Gastroesophageal sphincter (tissue), 4 donors: ENCODE data around the gene PKIG. TPM values are rescaled to one million over a fixed set of nuclear protein-coding genes. Genes with fewer than 3 reads are reported as not detected.

Experiments used
- ATAC-seq: fragments of 150-250 bp; one replicate; pipeline ENCODE4 v1.9.1; 2016; ENCODE audit warnings: mild to moderate bottlenecking, moderate library complexity
- H3K27ac ChIP-seq, 4 donors: fragments of 200-600 bp; sonication (generic) in 3 of 4; 1 replicate in 3 of 4; 2 replicates in 1 of 4; pipeline ENCODE4 v1.5.1; 2016 to 2019
- H3K27me3 ChIP-seq: fragments of 200-600 bp; sonication (generic); one replicate; pipeline ENCODE4 v1.5.1; 2019
- H3K36me3 ChIP-seq, 2 donors: fragments of 200-600 bp; sonication (generic); one replicate each; pipeline ENCODE4 v1.5.1; 2019; ENCODE audit warnings: control low read depth in 1 of 2
- H3K4me1 ChIP-seq, 3 donors: fragments of 200-600 bp; sonication (generic); 1 replicate in 2 of 3; 2 replicates in 1 of 3; pipeline ENCODE4 v1.5.1; 2016 to 2019; ENCODE audit warnings: control low read depth in 2 of 3
- H3K4me3 ChIP-seq, 2 donors: fragments of 200-600 bp; sonication (generic); one replicate each; pipeline ENCODE4 v1.5.1; 2019; ENCODE audit warnings: mild to moderate bottlenecking in 1 of 2, moderate library complexity in 1 of 2
- H3K9me3 ChIP-seq, 3 donors: fragments of 200-600 bp; sonication (generic); one replicate each; pipeline ENCODE4 v1.5.1; 2017 to 2019; ENCODE audit warnings: control low read depth in 2 of 3
- EP300 ChIP-seq: sonication (generic); formaldehyde crosslinking; IDR thresholded peaks from one replicate; pipeline ENCODE4 v1.6.1; 2017; ENCODE audit warnings: antibody characterized with exemption, mild to moderate bottlenecking
- POLR2A ChIP-seq, 2 donors: fragments of 450-650 bp; IDR thresholded peaks; one replicate each; pipeline ENCODE4 v1.6.1; 2017; ENCODE audit warnings: antibody characterized with exemption in 2 of 2, mild to moderate bottlenecking in 2 of 2, moderate library complexity in 1 of 2
- POLR2AphosphoS5 ChIP-seq: sonication (generic); formaldehyde crosslinking; IDR thresholded peaks from one replicate; pipeline ENCODE4 v1.6.1; 2017; ENCODE audit warnings: antibody characterized with exemption
- WGBS, 2 donors: methylation state at CpG; one replicate each; pipeline ENCODE4 v1.1.5; 2018; ENCODE audit warnings: low coverage in 1 of 2; 5-methylcytosine and 5-hydroxymethylcytosine counted together
- total RNA-seq, 4 donors: library from RNA; depleted of rRNA; stranded (reverse); fragments of >200 nt; gene quantifications; one replicate each; pipeline ENCODE4 v1.1.0, GENCODE V29; 2016
- TF ChIP-seq, protein P1 (sequence below), 4 experiments: fragments of 200-600 bp in 2 of 4; fragments of 450-650 bp in 2 of 4; sonication (generic) in 1 of 4; IDR thresholded peaks; one replicate each; pipeline ENCODE4 v1.5.1; 2017 to 2019; ENCODE audit warnings: antibody characterized with exemption in 4 of 4, mild to moderate bottlenecking in 2 of 4, moderate library complexity in 2 of 4

The PKIG gene
- total RNA-seq, 4 donors from 2014 or later, result 241 to 418 (median 291) TPM

DNA sequence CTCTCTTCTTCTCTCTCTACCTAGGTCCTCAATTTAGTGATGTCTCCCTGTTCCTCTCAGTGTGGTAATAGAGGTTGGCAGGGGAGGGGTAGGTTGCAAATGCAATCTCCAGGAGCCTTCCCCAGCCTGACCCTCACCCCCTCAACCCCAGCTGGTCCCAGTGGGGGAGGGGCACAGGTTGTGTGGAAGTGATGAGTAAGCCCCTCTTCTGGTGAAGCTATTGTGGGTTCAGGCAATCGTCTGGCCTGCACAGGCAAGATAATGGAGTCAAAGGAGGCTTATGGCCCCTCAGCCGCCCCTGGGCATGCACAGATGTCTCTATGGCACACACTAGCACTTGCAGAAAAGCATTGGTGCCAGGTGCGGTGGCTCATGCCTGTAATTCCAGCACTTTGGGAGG, 79.9 kb downstream of the PKIG start:
- ATAC-seq, result no peak
- TF ChIP-seq EP300 (no peak), POLR2AphosphoS5 (no peak), POLR2A (IDR thresholded peaks at IDR 0.05) (no peak)
- TF ChIP-seq, protein P1, sequence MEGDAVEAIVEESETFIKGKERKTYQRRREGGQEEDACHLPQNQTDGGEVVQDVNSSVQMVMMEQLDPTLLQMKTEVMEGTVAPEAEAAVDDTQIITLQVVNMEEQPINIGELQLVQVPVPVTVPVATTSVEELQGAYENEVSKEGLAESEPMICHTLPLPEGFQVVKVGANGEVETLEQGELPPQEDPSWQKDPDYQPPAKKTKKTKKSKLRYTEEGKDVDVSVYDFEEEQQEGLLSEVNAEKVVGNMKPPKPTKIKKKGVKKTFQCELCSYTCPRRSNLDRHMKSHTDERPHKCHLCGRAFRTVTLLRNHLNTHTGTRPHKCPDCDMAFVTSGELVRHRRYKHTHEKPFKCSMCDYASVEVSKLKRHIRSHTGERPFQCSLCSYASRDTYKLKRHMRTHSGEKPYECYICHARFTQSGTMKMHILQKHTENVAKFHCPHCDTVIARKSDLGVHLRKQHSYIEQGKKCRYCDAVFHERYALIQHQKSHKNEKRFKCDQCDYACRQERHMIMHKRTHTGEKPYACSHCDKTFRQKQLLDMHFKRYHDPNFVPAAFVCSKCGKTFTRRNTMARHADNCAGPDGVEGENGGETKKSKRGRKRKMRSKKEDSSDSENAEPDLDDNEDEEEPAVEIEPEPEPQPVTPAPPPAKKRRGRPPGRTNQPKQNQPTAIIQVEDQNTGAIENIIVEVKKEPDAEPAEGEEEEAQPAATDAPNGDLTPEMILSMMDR (IDR thresholded peaks at IDR 0.05), result no peak
- Histone ChIP-seq H3K4me1 (no peaks in the 10 kb centered on the region), H3K9me3 (no peaks in the 10 kb centered on the region), H3K27me3 (peaks cover 8% of the 10 kb centered on the region), H3K4me3 (no peak overlapping the region), H3K36me3 (no peaks in the 10 kb centered on the region), H3K27ac (no peak overlapping the region)
- 100% methylated on average over 1 of the region's 3 CpGs; no CpG with 5 or more reads in 1 of the 2 donors for WGBS, 2 donors

DNA sequence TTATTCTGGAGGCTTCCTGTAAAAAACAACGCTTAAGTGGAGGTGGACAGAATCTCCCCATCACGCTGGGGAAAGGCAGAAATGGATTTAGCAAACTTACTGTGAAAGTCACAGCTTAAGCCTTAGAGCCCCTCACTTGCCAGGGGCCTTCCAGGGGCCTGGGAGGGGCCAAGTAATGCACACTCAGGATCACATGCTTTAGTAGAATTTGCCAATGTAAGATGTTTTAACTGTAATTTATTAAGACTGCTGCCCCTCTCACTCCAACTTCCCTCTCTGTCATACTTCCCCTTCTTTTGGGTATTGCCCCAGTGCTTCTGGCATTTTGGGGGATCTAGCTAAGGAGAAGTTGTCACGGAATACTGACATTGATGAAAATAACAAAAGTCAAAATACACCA, 81.8 kb downstream of the PKIG start:
- no peak overlapping the region for H3K27ac ChIP-seq
- WGBS, 2 donors, result 27 to 100% methylated on average over 1 to 3 of the region's 3 CpGs
- peaks cover 8% of the 10 kb centered on the region for H3K27me3 ChIP-seq
- no peak overlapping the region for H3K4me3 ChIP-seq
- no peaks in the 10 kb centered on the region for H3K9me3 ChIP-seq
- no peaks in the 10 kb centered on the region for H3K4me1 ChIP-seq
- peak; percentile 43 for ATAC-seq
- TF ChIP-seq POLR2AphosphoS5 (no peak), EP300 (no peak), POLR2A (IDR thresholded peaks at IDR 0.05) (no peak)
- TF ChIP-seq, protein P1 (IDR thresholded peaks at IDR 0.05), result no peak
- no peaks in the 10 kb centered on the region for H3K36me3 ChIP-seq

GRCh38 chr20:44666066-44666465, 83.7 kb downstream of the PKIG start:
- Histone ChIP-seq H3K27me3 (peaks cover 8% of the 10 kb centered on the region), H3K4me1 (no peaks in the 10 kb centered on the region), H3K36me3 (no peaks in the 10 kb centered on the region), H3K9me3 (no peaks in the 10 kb centered on the region), H3K4me3 (no peak overlapping the region), H3K27ac (no peak overlapping the region)
- TF ChIP-seq POLR2A (IDR thresholded peaks at IDR 0.05) (no peak), POLR2AphosphoS5 (no peak), EP300 (no peak)
- TF ChIP-seq, protein P1 (IDR thresholded peaks at IDR 0.05), result no peak
- WGBS, 2 donors, result 60 to 75% methylated on average over 1 to 3 of the region's 3 CpGs
- ATAC-seq, result no peak

Other genes with a start within 250 kb of the PKIG start
- gene R3HDML, start 245.5 kb upstream of the PKIG start, total RNA-seq, result not detected
- not detected for gene HNF4A, start 226.9 kb upstream of the PKIG start, total RNA-seq
- 10 to 100 TPM in 3 of 4 donors, 1 to 10 TPM in 1; 9.2 to 21.8 (median 13.8) TPM for gene TTPAL, start 106.7 kb upstream of the PKIG start, total RNA-seq
- 100 to 1,000 TPM; 119 to 140 (median 131) TPM for gene SERINC3, start 60.5 kb upstream of the PKIG start, total RNA-seq
- gene ADA, start 69.1 kb downstream of the PKIG start, total RNA-seq, result 10 to 100 TPM in 2 of 4 donors, 1 to 10 TPM in 2; 7.6 to 14.5 (median 10.4) TPM
- gene CCN5, start 132.8 kb downstream of the PKIG start, total RNA-seq, result 100 to 1,000 TPM in 3 of 4 donors, 10 to 100 TPM in 1; 52.9 to 359 (median 146) TPM
- gene KCNK15, start 163.3 kb downstream of the PKIG start, total RNA-seq, result 1 to 10 TPM; 1.3 to 4.7 (median 2.8) TPM
- 1 to 10 TPM; 1.2 to 4.6 (median 2.4) TPM for gene RIMS4, start 228.0 kb downstream of the PKIG start, total RNA-seq